NCI-H1417 (cell line): ENCODE data around the gene CELSR1.
A peak's percentile ranks its signal among the peaks of the same experiment; 100 is the strongest.

Experiments used
- DNase-seq, 3 experiments: peaks; one replicate each; lab custom pipeline; 2025; lab: John Stamatoyannopoulos, UW

Gene CELSR1

DNA sequence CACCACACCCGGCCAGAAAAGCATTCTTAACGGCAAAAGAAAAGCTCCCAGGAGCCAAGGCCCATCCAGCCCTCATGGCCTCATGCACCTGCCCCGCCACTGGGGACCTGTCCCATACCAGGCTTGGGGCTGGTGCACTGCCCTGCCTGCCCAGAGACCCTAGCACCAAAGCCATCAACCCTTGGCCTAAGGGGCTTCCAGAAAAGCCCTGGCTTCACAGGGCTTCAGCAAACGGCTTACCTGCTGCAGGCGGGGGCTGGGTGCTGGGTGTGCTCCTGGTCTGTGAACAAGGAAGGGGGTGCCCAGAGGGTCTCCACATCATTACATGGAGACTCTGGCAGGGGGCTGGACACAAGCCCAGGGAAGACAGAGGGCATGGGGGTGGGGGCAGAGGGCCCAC is 89.5 kb downstream of the CELSR1 start:
- DNase-seq = no peak

- DNase-seq = peak; percentile 20 to 65 (median 40)
Measured at GRCh38 chr22:46446799-46447198, 90.6 kb downstream of the CELSR1 start.

- peak in 1 of 3 experiments; percentile 13 for DNase-seq
Measured at GRCh38 chr22:46445771-46446420, 91.5 kb downstream of the CELSR1 start.

GRCh38 chr22:46444390-46444854 is 93.0 kb downstream of the CELSR1 start:
- DNase-seq = no peak

GRCh38 chr22:46443850-46444389 is 93.5 kb downstream of the CELSR1 start:
- no peak for DNase-seq

- no peak for DNase-seq
Measured at GRCh38 chr22:46442217-46442853, 95.1 kb downstream of the CELSR1 start.

DNA sequence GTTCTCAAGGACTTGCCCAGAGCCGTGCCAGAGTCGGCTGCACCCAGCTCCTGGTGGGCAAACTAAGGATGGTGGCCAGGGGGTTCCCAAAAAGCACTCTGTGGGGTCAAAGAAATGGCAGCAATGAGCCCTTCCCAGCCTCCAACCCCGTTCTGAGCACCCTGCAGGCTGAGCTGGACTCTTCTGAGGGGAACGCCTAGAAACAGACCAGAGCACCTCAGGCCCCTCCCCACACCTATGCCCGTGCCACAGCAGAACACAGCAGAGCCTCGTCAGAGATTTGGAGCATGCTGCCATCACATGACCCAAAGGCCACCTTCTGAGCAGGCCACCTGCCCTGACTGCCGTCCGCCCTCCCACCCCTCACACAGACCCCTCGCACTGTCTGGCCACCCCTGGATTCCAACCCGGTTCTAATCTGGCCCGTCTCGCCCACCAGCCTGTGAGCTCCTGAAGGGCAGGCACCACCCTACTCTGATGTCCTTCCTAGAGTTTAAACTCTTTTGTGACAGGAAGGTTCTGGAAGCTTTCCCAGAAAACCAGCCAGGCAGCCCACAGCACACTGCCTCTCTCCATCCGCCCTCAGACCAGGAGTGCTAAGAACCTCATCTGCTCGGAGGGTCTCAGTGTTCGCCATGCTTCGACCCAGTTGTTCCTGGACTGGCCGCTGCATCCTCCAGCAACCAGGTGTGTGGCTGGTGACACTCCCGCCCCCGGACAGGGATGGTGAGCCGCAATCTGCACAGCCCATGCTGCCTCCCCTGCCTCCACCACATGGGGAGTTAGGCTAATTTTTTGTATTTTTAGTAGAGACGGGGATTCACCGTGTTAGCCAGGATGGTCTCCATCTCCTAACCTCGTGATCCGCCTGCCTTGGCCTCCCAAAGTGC is 97.6 kb downstream of the CELSR1 start:
- DNase-seq = no peak

DNA sequence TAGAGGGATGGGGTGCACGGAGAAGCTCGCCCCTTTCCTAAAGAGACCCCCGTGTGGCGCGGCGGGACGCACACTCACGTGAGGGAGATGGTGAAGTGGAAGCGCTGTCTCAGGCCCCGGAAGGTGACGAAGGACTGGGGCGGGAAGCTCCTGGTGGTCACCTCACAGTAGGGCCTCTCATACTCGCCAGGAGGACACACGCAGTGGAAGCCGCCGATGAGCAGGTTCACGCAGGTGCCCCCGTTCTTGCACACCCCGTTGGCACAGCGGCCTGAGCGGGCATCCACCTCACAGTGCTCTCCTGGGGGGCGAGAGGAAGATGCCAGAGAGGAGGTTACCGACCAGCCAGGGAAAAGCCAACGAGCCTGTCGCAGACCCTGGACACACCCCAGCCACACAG is 98.3 kb downstream of the CELSR1 start:
- DNase-seq = no peak

- DNase-seq = no peak
Measured at GRCh38 chr22:46437671-46438440, 99.6 kb downstream of the CELSR1 start.

- no peak for DNase-seq
Measured at GRCh38 chr22:46436595-46437175, 100.7 kb downstream of the CELSR1 start.

DNA sequence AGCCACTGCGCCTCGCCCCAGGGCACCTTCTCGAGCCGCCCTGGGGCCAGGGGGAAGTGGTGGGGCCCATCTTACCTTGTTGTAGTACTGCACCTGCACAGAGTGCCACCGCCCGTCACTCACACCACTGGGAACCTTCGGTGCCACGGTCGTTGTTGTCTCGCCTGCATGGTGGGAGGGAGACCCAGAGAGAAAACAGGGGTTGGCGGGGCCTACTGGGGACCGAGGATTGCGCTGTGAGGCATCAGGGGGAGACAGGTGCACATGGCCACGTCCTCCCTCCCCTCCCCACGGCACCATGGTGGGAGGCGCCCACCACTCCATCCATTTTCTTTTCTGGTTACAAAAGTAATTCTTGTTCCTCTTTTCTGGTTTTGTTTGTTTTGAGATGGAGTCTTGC is 104.1 kb downstream of the CELSR1 start:
- no peak for DNase-seq

DNA sequence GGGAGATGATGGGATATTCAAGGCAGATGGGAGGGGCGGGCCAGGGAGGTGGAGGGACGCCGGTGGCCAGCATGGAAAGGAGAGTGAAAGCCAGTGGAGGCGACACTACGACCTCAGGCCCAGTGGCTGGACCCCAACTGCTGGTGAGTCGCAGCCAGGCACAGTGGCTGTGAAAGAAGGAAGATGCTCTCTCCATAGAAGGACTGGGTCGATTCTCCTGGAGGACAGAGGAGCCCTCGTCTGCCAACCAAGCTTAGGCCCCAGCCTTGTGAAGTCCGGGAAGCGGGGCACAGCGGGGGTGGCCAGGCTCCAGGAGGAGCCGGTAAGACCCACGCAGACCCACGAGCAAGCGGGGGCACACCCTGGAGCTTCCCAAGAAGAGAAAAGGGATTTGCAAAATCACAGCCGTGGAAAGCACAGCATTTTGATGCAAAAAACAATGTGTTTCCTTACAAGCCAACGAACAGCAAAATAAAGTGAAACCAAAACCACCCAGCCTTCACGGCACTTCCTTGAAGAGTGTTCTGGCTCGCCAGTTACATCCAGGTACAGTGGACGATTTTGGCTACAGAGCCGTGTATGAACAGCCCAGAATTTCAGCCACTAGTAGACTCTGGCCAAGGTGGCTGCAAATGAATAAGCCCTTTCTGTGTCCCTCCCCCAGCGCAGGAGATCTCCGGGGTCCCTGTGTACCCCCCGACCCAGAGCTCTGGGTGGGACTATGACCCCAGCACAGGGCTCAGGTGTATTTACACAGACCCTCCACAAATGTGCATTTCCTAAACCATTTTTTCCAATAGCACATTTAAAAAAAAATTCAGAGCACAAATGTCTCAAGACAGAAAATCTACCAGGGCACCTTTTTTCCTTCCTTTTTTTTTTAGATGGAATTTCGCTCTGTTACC is 105.0 kb downstream of the CELSR1 start:
- no peak for DNase-seq

DNA sequence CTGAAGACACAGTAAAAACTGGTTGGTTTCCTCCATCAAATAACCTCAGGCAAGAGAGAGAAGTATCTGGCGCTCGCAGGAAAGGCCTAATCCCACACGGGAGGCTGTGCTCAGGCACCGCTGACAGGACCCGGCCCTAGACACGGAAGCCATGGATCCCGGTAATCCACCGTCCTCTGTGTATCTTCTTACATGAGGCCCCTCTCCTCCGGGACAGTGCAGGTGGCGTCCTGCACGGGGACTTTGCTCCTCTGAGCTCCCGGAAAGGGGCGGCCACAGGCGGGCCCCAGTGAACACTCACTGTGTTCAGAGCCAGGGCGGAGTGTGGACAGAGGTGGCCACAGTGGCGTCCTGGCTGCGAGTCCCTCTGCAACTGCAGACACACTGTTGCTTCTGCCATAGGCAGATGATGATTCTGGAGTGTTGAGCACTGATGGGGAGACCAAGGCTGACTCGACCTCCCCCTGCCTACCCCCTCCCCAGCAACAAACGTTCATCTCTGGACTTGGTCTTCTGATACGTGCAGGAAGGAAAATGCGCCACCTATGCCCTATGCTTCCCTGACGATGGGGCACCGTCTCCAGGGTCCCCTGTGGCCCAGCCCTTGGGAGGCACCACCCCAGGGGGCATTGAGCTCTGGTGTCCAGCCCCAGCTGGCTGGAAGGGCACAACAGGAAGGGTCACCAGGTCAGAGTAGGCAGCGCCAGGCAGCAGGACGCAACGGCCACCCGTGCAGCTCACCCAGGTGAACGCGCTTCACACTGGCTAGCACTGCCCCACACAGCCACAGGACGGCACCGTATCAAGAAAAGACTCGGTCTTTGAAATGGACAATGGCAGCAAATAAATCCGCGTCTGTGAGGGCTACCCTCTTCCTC is 106.2 kb downstream of the CELSR1 start:
- DNase-seq = no peak

- peak in 1 of 3 experiments; percentile 34 for DNase-seq
Measured at GRCh38 chr22:46429325-46429853, 108.0 kb downstream of the CELSR1 start.

DNA sequence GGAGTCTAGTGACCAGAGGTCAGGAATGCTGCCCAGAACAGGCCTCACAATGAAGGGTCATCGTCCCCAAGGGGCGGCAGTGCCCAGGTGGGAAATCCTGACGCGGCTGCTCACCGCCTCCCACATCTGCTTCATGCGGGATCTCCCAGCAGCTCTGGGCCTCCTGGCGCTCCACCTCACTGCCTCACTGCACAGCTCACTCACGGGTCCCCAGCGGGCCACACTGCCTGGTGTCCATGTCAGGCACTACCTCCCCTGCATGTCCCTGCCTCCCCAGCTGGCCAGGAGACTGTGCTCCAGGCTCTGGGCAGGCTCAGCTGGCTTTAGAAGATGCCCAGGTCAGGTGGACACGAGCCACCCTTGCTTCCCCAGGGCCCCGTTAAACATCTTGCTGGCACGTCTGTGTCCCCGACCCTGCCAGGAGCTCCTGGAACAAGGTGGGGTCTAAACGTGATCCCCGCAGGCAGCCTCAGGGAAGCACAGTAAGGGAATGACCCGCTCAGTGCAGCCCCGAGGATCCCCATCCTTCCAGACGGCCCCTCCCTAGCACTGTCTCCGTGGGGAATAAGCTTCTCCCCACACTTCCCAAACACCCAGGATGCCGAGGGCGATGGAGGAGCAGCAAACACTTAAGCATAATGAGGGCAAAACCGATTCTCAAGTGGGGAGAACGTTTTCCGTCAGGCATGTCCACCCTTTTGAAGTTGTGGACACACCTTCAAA is 108.7 kb downstream of the CELSR1 start:
- DNase-seq = peak in 2 of 3 experiments; percentile 9 to 37

DNA sequence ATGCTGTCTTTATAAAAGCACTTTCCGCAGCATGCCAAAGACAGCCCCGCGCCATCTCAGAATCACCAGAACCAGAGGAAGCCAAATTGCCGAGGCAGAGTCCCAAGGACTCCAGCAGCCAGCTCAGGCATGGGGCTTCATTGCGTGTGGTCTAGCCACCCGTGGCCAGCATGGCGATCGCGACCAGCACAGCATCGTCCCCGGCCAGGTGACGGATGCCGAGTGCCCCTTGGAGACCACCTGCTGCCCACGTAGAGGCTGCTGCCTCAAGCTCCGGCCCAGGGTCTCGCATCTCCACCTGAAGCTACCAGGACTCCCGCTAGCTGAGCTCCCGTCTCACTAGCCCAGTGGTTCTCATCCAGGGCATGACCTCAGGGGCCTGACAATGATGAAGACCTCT is 109.2 kb downstream of the CELSR1 start:
- DNase-seq = no peak

DNA sequence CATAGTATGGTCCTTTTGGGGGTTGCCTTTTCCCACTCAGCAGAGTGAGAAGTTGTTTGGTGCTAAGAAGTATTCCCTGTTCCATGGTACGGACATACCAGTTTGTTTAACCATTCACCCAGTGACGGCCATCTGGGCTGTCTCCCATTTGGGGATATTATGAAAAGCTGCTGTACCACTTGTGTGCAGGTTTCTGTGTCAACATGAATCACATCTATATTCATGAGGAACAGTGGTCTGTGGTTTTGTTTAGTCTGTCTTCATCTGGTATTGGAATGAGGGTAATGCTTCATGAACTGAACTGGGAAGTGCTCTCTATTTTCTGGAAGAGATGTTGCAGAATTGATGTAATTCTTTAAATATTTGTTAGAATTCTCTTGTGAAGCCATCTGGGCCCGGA is 112.4 kb downstream of the CELSR1 start:
- no peak for DNase-seq

GRCh38 chr22:46424496-46424895 is 112.9 kb downstream of the CELSR1 start:
- DNase-seq = no peak
